NCI-H146 treated with DMSO at 0.1 percent for 48 hours (cell line): ENCODE data around the gene PTPRR.

Experiments used
- DNase-seq: peaks from one replicate; lab custom pipeline; 2025; ENCODE audit not compliant: unreplicated experiment; lab: John Stamatoyannopoulos, UW

Gene PTPRR

GRCh38 chr12:70806043-70806442, 114.5 kb downstream of the PTPRR start:
- no peak for DNase-seq

DNA sequence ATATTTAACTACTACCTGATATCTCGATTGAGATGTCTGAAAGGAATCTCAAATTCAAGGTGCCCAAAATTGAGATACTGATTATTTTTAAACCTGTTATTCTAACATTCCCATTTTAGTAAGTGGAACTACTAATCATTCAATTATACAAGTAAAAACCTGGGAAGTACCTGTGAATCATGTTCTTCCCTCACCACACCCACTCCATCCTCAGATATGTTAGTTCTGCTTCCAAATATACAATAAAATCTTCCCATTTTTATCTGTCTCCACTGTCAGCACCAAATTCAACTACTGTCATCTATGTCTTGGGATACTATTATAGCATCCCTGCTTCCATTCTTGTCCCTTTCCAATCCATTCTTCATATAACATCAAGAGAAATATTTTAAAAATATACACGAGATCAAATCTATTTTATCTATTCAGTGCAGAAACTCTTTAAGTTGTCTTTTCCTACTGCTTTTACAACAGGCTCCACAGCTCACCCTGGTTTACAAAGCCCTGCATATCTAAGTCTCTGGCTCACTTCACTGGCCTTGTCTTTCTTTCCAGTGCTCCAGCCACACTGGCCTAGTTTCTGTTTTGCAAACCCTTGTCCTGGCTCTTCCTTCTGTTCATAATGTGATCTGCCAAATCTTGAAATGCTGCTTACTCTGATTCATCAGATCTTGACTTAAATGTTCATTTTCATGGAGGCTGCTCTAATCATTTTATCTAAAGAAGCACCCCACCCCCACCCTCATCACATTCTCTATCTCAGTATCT, 122.3 kb downstream of the PTPRR start:
- DNase-seq = no peak

GRCh38 chr12:70796989-70797388, 123.5 kb downstream of the PTPRR start:
- no peak for DNase-seq

DNA sequence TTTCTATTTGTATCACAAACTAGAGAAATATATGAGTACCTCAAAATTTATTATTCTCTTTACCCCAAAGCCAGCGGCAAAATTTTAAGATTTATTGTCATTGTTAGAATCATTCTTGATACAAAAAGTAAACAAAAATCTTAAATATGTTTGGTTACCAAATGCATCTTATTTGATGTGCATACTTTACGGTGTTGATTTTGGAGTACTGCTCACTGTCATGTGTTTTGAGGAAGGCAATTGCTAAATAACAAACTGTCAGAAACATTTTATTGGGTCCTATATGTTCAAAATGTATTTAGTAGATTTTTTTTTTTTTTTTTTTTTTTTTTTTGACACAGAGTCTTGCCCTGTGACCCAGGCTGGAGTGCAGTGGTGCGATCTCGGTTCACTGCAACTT, 124.9 kb downstream of the PTPRR start:
- DNase-seq = no peak

DNA sequence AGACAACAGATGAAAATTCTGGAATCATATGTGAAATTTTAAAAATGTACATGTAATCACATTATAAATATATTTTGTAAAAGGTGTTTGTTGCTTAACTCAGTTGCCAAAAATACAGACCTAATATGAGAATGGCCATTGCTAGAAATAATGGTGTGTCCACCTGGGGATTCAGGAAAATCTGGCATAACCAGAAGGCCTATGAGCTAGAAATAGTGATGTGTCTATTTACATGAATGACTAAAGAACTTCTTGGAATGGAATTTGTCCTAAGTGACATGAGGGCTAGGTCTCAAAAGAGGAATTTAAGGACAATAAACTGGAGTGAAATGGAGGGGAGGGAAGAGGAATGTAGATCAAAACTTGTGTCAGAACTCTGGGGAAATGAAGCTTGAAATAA, 126.4 kb downstream of the PTPRR start:
- no peak for DNase-seq

DNA sequence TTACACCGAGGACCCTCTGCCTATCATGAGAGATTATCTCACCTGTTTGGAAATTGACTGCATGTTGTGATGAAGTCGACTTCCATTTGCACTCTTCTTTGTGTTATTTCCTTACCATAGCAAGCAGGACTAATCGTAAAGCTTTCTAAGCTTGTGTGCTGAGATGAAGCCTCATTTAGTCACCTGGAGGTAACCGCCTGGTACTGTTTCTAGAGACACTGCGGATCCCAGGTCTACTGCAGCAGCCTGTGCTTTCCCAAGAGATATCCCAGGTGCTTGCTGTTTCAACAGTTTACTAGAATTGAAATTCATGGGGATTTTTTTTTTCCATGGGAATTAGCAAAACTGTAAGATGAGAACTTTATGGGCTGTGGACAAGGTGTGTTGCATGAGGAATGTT, 131.8 kb downstream of the PTPRR start:
- DNase-seq = no peak

- no peak for DNase-seq
Observed at GRCh38 chr12:70787612-70788011, 132.9 kb downstream of the PTPRR start.

- DNase-seq = no peak
Observed at GRCh38 chr12:70785896-70786295, 134.6 kb downstream of the PTPRR start.

GRCh38 chr12:70784042-70784668, 136.4 kb downstream of the PTPRR start:
- DNase-seq = no peak

DNA sequence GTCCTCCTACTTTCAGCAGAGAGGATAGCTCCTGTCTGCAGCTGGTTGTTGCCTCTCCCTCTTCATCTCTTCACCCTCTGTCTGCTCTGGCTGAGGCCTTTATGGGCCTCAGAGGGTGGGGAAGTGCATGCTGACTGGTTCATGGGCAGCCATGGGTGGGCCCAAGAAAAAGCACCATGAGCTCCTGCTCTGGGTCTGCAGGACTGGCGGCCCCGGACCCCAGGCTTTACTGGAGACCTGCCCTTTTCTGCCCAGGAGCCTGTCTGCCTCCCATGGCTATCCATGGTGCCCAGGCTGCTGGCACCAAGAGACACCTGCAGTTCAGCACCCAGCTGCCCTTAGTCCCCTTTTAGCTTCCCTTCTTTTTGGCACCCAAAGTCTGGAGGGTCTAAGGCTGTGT, 137.1 kb downstream of the PTPRR start:
- no peak for DNase-seq

DNA sequence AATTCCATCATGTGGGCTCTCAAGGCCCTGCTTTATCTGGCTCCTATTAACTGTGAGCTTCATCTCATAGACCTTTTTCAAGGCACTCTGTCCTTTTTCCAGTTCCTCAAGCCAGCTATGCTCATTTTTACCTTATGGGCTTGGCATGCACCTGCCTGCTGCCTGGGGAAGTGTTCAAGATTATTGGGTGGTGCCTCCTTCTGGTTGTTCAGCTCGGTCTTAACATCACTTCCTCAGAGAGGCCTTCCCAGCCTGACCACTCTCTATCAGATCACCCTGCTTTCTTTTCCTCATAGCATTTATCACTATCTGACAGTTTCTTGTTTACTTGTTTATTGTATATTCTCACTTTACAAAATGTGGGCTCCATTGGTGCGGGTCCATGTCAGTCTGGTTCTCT, 141.3 kb downstream of the PTPRR start:
- no peak for DNase-seq

- no peak for DNase-seq
Observed at GRCh38 chr12:70774055-70774454, 146.5 kb downstream of the PTPRR start.

DNA sequence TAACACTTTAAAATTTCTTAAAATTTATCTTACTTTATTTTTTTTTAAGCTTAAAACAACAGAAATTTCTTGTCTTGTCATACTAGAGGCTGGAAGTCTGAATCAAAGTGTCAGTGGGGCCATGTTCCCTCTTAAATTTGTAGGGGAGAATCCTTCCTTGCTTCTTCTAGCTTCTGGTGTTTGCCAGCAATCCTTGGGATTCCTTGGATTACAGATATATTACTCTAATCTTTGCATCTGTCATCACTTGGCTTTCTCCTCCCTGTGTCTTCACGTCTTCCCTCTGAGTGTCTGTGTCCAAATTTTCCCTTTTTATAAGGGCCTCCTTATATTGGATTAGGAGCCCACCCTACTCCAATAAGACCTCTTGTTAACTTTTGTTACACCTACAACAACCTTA, 147.7 kb downstream of the PTPRR start:
- no peak for DNase-seq

DNA sequence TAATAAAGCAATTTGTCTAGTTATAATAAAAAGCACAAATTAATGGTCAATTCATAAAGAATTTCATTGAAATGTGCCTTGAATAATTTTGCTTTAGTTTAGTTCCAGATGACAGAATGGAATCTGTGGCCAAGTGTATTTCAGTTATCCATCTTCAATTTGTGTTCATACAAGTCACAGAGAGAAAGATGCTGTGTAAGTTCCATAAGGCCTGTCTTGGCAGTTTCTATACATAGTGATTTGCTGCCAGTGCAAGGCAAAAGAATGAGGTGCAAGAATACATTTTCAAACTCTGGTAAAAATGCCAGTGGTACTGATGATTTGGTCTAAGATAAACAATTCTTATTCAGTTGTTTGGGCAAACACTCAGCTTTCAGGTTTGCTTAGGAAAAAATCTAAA, 149.0 kb downstream of the PTPRR start:
- no peak for DNase-seq

DNA sequence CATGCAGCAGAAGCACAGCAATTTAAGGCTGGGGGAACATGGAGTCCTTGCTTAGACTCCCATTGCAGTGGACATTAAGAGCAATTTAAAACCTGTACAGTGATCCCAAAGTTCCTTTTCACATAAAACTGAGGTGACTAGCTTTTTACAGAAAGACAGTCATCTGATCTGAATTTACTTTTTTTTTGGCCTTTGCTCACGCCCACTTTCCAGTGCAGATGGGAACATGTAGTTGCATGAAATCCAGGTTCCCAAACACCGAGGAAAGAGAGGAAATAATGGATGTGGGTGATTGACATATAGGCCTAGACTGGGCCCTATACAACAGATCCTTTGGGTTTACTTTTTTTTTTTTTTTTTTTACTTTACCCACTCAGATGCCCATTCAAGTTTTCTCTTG, 156.9 kb downstream of the PTPRR start:
- no peak for DNase-seq

- no peak for DNase-seq
Observed at GRCh38 chr12:70762000-70762399, 158.5 kb downstream of the PTPRR start.

GRCh38 chr12:70759161-70759918, 161.2 kb downstream of the PTPRR start:
- no peak for DNase-seq

GRCh38 chr12:70758494-70758845, 162.1 kb downstream of the PTPRR start:
- DNase-seq = no peak

DNA sequence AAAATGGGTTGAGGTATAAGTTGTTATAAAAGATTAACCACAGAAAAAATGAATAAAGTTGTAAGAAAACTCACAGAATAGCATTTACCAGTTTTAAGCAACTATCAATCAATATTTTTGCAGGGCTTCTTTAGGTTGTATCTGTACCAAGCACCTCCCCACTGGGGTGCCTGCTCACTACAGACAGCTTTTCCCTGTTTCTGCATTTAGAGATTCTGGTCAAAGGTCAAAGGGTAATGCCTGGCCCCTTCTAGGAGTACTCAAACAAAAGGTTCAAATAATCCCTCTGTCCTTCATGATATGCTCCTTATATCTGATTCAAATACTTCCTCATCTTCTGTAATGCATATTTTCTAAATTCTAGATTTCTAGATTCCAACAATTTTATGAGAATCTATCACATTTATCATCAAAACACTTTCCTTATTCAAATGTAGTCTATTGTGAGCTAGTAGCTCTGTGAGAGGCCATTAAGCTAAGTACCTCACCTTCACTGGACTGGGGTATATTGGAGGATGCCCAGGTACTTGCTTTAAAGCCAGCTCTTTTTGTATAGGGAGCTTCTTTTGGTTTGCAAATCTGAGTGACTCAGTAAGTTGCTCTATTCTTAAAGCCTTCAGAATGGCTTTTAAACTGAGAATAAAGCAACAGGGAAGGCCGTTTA, 162.6 kb downstream of the PTPRR start:
- DNase-seq = no peak

GRCh38 chr12:70756791-70757190, 163.7 kb downstream of the PTPRR start:
- no peak for DNase-seq

DNA sequence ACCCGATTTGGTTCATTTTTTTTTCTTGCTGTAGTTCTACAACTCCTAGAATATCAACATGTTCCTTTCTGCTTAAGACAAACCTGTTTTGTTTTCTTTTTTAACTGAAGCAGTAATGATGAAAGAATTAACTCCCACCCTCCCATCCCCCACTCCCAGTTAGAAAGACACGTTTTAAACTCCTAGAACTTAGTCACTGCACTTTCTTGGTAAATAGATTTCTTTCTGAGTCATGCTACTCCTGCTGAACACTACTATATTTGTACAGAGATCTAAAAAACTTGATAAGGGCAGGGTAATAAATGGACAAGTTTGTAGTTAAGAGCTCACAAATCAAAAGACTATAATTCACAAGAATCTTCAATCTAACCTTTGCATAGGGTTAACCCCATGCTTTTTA, 164.4 kb downstream of the PTPRR start:
- no peak for DNase-seq

- DNase-seq = no peak
Observed at GRCh38 chr12:70754330-70754741, 166.2 kb downstream of the PTPRR start.
